GM12878 (cell line): Measurements from ENCODE around the gene CUL5. TPM values are rescaled to one million over a fixed set of nuclear protein-coding genes. Genes with fewer than 3 reads are reported as not detected.

ENCODE experiments used
- BCLAF1 ChIP-seq: fragments of 450-650 bp; IDR thresholded peaks from 2 replicates; pipeline ENCODE4 v1.6.1; 2017; ENCODE audit warnings: antibody characterized with exemption, mild to moderate bottlenecking, moderate library complexity
- CHD2 ChIP-seq: IDR thresholded peaks from 2 replicates; pipeline ENCODE4 v1.6.1; 2011; ENCODE audit warnings: low read depth, low read length, improper control_type of control experiment, borderline replicate concordance
- CREM ChIP-seq: IDR thresholded peaks from 2 replicates; pipeline ENCODE4 v1.6.1; 2014; ENCODE audit warnings: antibody characterized with exemption, low read depth
- DPF2 ChIP-seq: fragments of 450-650 bp; IDR thresholded peaks from 2 replicates; pipeline ENCODE4 v1.6.1; 2017; ENCODE audit warnings: mild to moderate bottlenecking
- ESRRA ChIP-seq: IDR thresholded peaks from 2 replicates; pipeline ENCODE4 v1.6.1; 2012; ENCODE audit warnings: mild to moderate bottlenecking, low read length, improper control_type of control experiment
- HSF1 ChIP-seq: fragments of 150-350 bp; IDR thresholded peaks from 2 replicates; pipeline ENCODE4 v1.6.1; 2014; ENCODE audit warnings: mild to moderate bottlenecking, low read depth, low read length
- KAT2A ChIP-seq: conservative IDR thresholded peaks from 2 replicates; pipeline ENCODE4 v1.6.1; 2011; ENCODE audit warnings: low read depth, low read length; ENCODE audit not compliant: control insufficient read depth
- PKNOX1 ChIP-seq: fragments of 450-650 bp; IDR thresholded peaks from 2 replicates; pipeline ENCODE4 v1.6.1; 2016; ENCODE audit warnings: mild to moderate bottlenecking
- RAD21 ChIP-seq: IDR thresholded peaks from 2 replicates; pipeline ENCODE4 v1.6.1; 2011; ENCODE audit warnings: mild to moderate bottlenecking, low read depth, low read length, moderate library complexity; ENCODE audit not compliant: insufficient read depth
- ZNF622 ChIP-seq: fragments of 450-650 bp; IDR thresholded peaks from 2 replicates; pipeline ENCODE4 v1.6.1; 2017; ENCODE audit warnings: mild to moderate bottlenecking, inconsistent platforms
- polyA plus RNA-seq, 11 experiments: library from polyadenylated mRNA; depleted of rRNA in 4 of 11; unstranded in 6 of 11; stranded (reverse) in 5 of 11; fragments of >200 nt; fragmentation: Nextera tagmentation in 4 of 11; fragmentation: Illumina TruSeq in 1 of 11; extraction: Ambion mirVana in 4 of 11; extraction: Trizol in 1 of 11; gene quantifications; 1 replicate in 1 of 11; 2 replicates in 10 of 11; pipeline versions ENCODE4 v1.2.1 to v1.2.3, GENCODE V29; 2011 to 2016; ENCODE audit warnings: inconsistent platforms in 2 of 11, missing spikeins in 2 of 11, low read depth in 1 of 11
- total RNA-seq, 4 experiments: library from RNA; depleted of rRNA in 3 of 4; stranded (reverse); fragments of >200 nt in 3 of 4; fragmentation: Illumina TruSeq in 1 of 4; extraction: Trizol in 1 of 4; gene quantifications; 2 replicates each; pipeline versions ENCODE4 v1.2.1 to v1.2.3, GENCODE V29; 2013 to 2021
- TF ChIP-seq, protein P1 (sequence below): fragments of 450-650 bp; IDR thresholded peaks from 2 replicates; pipeline ENCODE4 v1.6.1; 2018; ENCODE audit warnings: borderline replicate concordance, mild to moderate bottlenecking; ENCODE audit not compliant: partially characterized antibody

The CUL5 gene
- total and polyA plus RNA-seq, 10 of the 15 experiments (the other 5 are each of a cell fraction or from before 2014, with no cell fraction given), result 9.1 to 37.6 (median 18.3) TPM

DNA sequence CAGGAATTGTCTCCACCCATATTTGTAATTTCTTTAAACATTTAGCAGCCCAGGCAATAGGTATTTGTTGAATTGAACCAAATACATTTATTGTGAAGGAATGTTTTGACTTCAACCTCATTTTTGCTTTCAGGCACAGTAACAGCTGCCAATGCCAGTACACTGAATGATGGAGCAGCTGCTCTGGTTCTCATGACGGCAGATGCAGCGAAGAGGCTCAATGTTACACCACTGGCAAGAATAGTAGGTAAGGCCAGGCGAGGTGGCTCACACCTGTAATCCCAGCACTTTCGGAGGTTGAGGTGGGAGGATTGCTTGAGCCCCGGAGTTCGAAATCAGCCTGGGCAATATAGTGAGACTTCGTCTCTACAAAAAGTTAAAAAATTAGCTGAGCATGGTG lies 133.6 kb downstream of the CUL5 start (continued):
- TF ChIP-seq HSF1 (no peak), CREM (no peak), ESRRA (no peak), BCLAF1 (no peak), DPF2 (no peak), CHD2 (no peak), ZNF622 (no peak), PKNOX1 (no peak), RAD21 (no peak), KAT2A (no peak)
- TF ChIP-seq, protein P1, sequence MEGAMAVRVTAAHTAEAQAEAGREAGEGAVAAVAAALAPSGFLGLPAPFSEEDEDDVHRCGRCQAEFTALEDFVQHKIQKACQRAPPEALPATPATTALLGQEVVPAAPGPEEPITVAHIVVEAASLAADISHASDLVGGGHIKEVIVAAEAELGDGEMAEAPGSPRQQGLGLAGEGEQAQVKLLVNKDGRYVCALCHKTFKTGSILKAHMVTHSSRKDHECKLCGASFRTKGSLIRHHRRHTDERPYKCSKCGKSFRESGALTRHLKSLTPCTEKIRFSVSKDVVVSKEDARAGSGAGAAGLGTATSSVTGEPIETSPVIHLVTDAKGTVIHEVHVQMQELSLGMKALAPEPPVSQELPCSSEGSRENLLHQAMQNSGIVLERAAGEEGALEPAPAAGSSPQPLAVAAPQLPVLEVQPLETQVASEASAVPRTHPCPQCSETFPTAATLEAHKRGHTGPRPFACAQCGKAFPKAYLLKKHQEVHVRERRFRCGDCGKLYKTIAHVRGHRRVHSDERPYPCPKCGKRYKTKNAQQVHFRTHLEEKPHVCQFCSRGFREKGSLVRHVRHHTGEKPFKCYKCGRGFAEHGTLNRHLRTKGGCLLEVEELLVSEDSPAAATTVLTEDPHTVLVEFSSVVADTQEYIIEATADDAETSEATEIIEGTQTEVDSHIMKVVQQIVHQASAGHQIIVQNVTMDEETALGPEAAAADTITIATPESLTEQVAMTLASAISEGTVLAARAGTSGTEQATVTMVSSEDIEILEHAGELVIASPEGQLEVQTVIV, result no peak
